HG03103 (cell line): Measurements from ENCODE around the gene CTR9.

Source experiments
- ATAC-seq: cut with Tn5 transposase; IDR thresholded peaks from one replicate; pipeline ENCODE4 v1.9.1; 2021; ENCODE audit warnings: low read depth; ENCODE audit not compliant: unreplicated experiment

Gene CTR9

GRCh38 chr11:10750838-10751580 lies at the start of gene CTR9:
Gene CTR9, plus strand, starts transcription at chr11:10751246. Its CDS starts 167 bp downstream, at chr11:10751413.
- peak; percentile 83 for ATAC-seq

GRCh38 chr11:10701982-10702381 lies 49.1 kb upstream of the CTR9 start:
- no peak for ATAC-seq

GRCh38 chr11:10708131-10708530 lies 42.9 kb upstream of the CTR9 start:
- ATAC-seq = no peak

- no peak for ATAC-seq
Observed at GRCh38 chr11:10709299-10710086, 41.6 kb upstream of the CTR9 start.

GRCh38 chr11:10715571-10715970 lies 35.5 kb upstream of the CTR9 start:
- ATAC-seq = no peak

- no peak for ATAC-seq
Observed at GRCh38 chr11:10716122-10716521, 34.9 kb upstream of the CTR9 start.

- no peak for ATAC-seq
Observed at GRCh38 chr11:10716543-10717259, 34.3 kb upstream of the CTR9 start.

- no peak for ATAC-seq
Observed at GRCh38 chr11:10719616-10720015, 31.4 kb upstream of the CTR9 start.

- no peak for ATAC-seq
Observed at GRCh38 chr11:10720881-10721376, 30.1 kb upstream of the CTR9 start.

- no peak for ATAC-seq
Observed at GRCh38 chr11:10722307-10722706, 28.7 kb upstream of the CTR9 start.

- ATAC-seq = no peak
Observed at GRCh38 chr11:10725114-10725906, 25.7 kb upstream of the CTR9 start.

- no peak for ATAC-seq
Observed at GRCh38 chr11:10725907-10726253, 25.2 kb upstream of the CTR9 start.

- no peak for ATAC-seq
Observed at GRCh38 chr11:10727146-10727851, 23.7 kb upstream of the CTR9 start.

- no peak for ATAC-seq
Observed at GRCh38 chr11:10728154-10728553, 22.9 kb upstream of the CTR9 start.

GRCh38 chr11:10728789-10729472 lies 22.1 kb upstream of the CTR9 start:
- no peak for ATAC-seq

- no peak for ATAC-seq
Observed at GRCh38 chr11:10730151-10730550, 20.9 kb upstream of the CTR9 start.

GRCh38 chr11:10731064-10731680 lies 19.9 kb upstream of the CTR9 start:
- ATAC-seq = no peak

- peak; percentile 97 for ATAC-seq
Observed at GRCh38 chr11:10735481-10736475, 15.3 kb upstream of the CTR9 start.
